ENCODE measurements around the gene ZFYVE26.

ZFYVE26 gene

GRCh38 chr14:67776653-67777322, 39.6 kb downstream of the ZFYVE26 start:
- H3K36me3 ChIP-seq (ENCODE audit: control insufficient read depth, insufficient read depth, low read length): peaks cover 43% of the 10 kb centered on the region
- DNase-seq (ENCODE audit: low read depth, low spot score): no peak
- no peaks in the 10 kb centered on the region for H3K4me1 ChIP-seq (ENCODE audit: control insufficient read depth, insufficient read depth, low read length)
- H3K4me3 ChIP-seq (ENCODE audit: low read length): no peak overlapping the region
- no CpG with 5 or more reads among the region's 4 CpGs for WGBS (ENCODE audit: insufficient coverage, insufficient read length)
- no peaks in the 10 kb centered on the region for H3K27me3 ChIP-seq (ENCODE audit: control insufficient read depth, insufficient read depth, low read length)
- no peaks in the 10 kb centered on the region for H3K9me3 ChIP-seq (ENCODE audit: control insufficient read depth, insufficient read depth, low read length)
- H3K27ac ChIP-seq (ENCODE audit: low read length): no peak overlapping the region

DNA sequence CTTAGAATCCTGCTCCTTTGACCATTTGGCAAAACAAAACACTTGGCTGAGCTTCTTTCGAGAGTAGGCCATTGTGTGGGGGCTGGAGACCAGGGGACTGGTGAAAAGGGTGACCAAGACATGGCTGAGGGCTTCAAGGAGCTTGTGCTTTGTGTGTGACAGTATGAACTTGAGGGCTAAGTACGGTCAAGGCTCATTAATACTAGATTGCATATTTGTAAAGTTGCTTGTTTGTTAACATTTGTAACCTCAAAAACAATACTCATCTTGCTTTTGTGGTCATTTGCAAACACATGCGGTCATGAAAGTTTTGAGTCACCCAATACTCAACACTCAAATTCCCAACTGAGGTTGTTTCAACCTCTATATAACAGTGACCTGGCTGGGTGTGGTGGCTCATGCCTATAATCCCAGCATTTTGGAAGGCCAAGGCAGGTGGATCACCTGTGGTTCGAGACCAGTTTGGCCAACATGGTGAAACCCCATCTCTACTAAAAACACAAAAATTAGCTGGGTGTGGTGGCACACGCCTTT, 42.5 kb downstream of the ZFYVE26 start:
- WGBS (ENCODE audit: insufficient coverage, insufficient read length): no CpG with 5 or more reads among the region's 5 CpGs
- Histone ChIP-seq H3K4me1 (ENCODE audit: control insufficient read depth, insufficient read depth, low read length) (no peaks in the 10 kb centered on the region), H3K27ac (ENCODE audit: low read length) (no peak overlapping the region), H3K4me3 (ENCODE audit: low read length) (no peak overlapping the region), H3K36me3 (ENCODE audit: control insufficient read depth, insufficient read depth, low read length) (peaks cover 40% of the 10 kb centered on the region), H3K27me3 (ENCODE audit: control insufficient read depth, insufficient read depth, low read length) (no peaks in the 10 kb centered on the region), H3K9me3 (ENCODE audit: control insufficient read depth, insufficient read depth, low read length) (no peaks in the 10 kb centered on the region)
- no peak for DNase-seq (ENCODE audit: low read depth, low spot score)

GRCh38 chr14:67768219-67768618, 48.2 kb downstream of the ZFYVE26 start:
- peaks cover 12% of the 10 kb centered on the region; the same call in 1 of the 2 replicates for H3K36me3 ChIP-seq (ENCODE audit: control insufficient read depth, insufficient read depth, low read length)
- WGBS (ENCODE audit: insufficient coverage, insufficient read length): no CpG with 5 or more reads among the region's 2 CpGs
- no peaks in the 10 kb centered on the region for H3K9me3 ChIP-seq (ENCODE audit: control insufficient read depth, insufficient read depth, low read length)
- no peak overlapping the region for H3K4me3 ChIP-seq (ENCODE audit: low read length)
- DNase-seq (ENCODE audit: low read depth, low spot score): no peak
- no peaks in the 10 kb centered on the region for H3K27me3 ChIP-seq (ENCODE audit: control insufficient read depth, insufficient read depth, low read length)
- H3K27ac ChIP-seq (ENCODE audit: low read length): no peak overlapping the region
- no peaks in the 10 kb centered on the region for H3K4me1 ChIP-seq (ENCODE audit: control insufficient read depth, insufficient read depth, low read length)

GRCh38 chr14:67766035-67766680, 50.2 kb downstream of the ZFYVE26 start:
- DNase-seq (ENCODE audit: low read depth, low spot score): no peak
- H3K36me3 ChIP-seq (ENCODE audit: control insufficient read depth, insufficient read depth, low read length): peaks cover 12% of the 10 kb centered on the region; the same call in 1 of the 2 replicates
- no CpG with 5 or more reads among the region's 10 CpGs for WGBS (ENCODE audit: insufficient coverage, insufficient read length)

GRCh38 chr14:67765192-67765834, 51.1 kb downstream of the ZFYVE26 start:
- no CpG with 5 or more reads among the region's 5 CpGs for WGBS (ENCODE audit: insufficient coverage, insufficient read length)
- Histone ChIP-seq H3K27ac (ENCODE audit: low read length) (no peak overlapping the region), H3K4me3 (ENCODE audit: low read length) (no peak overlapping the region), H3K9me3 (ENCODE audit: control insufficient read depth, insufficient read depth, low read length) (no peaks in the 10 kb centered on the region), H3K27me3 (ENCODE audit: control insufficient read depth, insufficient read depth, low read length) (no peaks in the 10 kb centered on the region), H3K4me1 (ENCODE audit: control insufficient read depth, insufficient read depth, low read length) (no peaks in the 10 kb centered on the region), H3K36me3 (ENCODE audit: control insufficient read depth, insufficient read depth, low read length) (peaks cover 17% of the 10 kb centered on the region; the same call in 1 of the 2 replicates)
- DNase-seq (ENCODE audit: low read depth, low spot score): no peak

More at GRCh38 chr14:67766035-67766680, 50.2 kb downstream of the ZFYVE26 start:
- no peak overlapping the region for H3K27ac ChIP-seq (ENCODE audit: low read length)
- no peaks in the 10 kb centered on the region for H3K27me3 ChIP-seq (ENCODE audit: control insufficient read depth, insufficient read depth, low read length)
- H3K9me3 ChIP-seq (ENCODE audit: control insufficient read depth, insufficient read depth, low read length): no peaks in the 10 kb centered on the region
- no peaks in the 10 kb centered on the region for H3K4me1 ChIP-seq (ENCODE audit: control insufficient read depth, insufficient read depth, low read length)
- H3K4me3 ChIP-seq (ENCODE audit: low read length): no peak overlapping the region

DNA sequence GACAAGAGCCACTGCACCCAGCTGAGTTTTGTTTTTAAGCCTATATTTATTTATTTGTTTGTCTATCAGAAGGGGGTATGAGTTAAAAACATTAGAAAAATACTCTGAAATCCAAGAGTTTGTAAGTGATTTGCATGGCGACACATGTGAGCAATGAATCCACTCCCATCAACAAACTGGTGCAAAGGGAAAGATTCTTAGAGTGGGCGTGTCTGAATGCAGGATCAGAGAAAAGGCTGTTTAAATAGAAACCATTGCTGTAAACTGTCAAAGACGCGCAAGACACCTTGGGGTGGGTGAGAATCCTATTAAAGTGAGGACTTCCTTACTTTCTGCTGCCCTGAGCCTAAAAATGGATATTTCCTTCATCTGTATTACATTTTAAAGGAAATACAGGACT, 51.9 kb downstream of the ZFYVE26 start:
- Histone ChIP-seq H3K36me3 (ENCODE audit: control insufficient read depth, insufficient read depth, low read length) (peaks cover 16% of the 10 kb centered on the region; the same call in 1 of the 2 replicates), H3K9me3 (ENCODE audit: control insufficient read depth, insufficient read depth, low read length) (no peaks in the 10 kb centered on the region), H3K4me1 (ENCODE audit: control insufficient read depth, insufficient read depth, low read length) (no peaks in the 10 kb centered on the region), H3K27me3 (ENCODE audit: control insufficient read depth, insufficient read depth, low read length) (no peaks in the 10 kb centered on the region), H3K27ac (ENCODE audit: low read length) (no peak overlapping the region), H3K4me3 (ENCODE audit: low read length) (no peak overlapping the region)
- no CpG with 5 or more reads among the region's 4 CpGs for WGBS (ENCODE audit: insufficient coverage, insufficient read length)
- no peak for DNase-seq (ENCODE audit: low read depth, low spot score)

GRCh38 chr14:67763158-67763822, 53.1 kb downstream of the ZFYVE26 start:
- Histone ChIP-seq H3K27ac (ENCODE audit: low read length) (no peak overlapping the region), H3K9me3 (ENCODE audit: control insufficient read depth, insufficient read depth, low read length) (no peaks in the 10 kb centered on the region), H3K36me3 (ENCODE audit: control insufficient read depth, insufficient read depth, low read length) (peaks cover 14% of the 10 kb centered on the region; the same call in 1 of the 2 replicates), H3K4me1 (ENCODE audit: control insufficient read depth, insufficient read depth, low read length) (no peaks in the 10 kb centered on the region), H3K4me3 (ENCODE audit: low read length) (no peak overlapping the region), H3K27me3 (ENCODE audit: control insufficient read depth, insufficient read depth, low read length) (no peaks in the 10 kb centered on the region)
- DNase-seq (ENCODE audit: low read depth, low spot score): no peak
- WGBS (ENCODE audit: insufficient coverage, insufficient read length): no CpG with 5 or more reads among the region's 4 CpGs

GRCh38 chr14:67762051-67762450, 54.3 kb downstream of the ZFYVE26 start:
- DNase-seq (ENCODE audit: low read depth, low spot score): no peak
- Histone ChIP-seq H3K36me3 (ENCODE audit: control insufficient read depth, insufficient read depth, low read length) (peaks cover 14% of the 10 kb centered on the region; the same call in 1 of the 2 replicates), H3K27me3 (ENCODE audit: control insufficient read depth, insufficient read depth, low read length) (no peaks in the 10 kb centered on the region), H3K9me3 (ENCODE audit: control insufficient read depth, insufficient read depth, low read length) (no peaks in the 10 kb centered on the region), H3K27ac (ENCODE audit: low read length) (no peak overlapping the region), H3K4me1 (ENCODE audit: control insufficient read depth, insufficient read depth, low read length) (no peaks in the 10 kb centered on the region), H3K4me3 (ENCODE audit: low read length) (no peak overlapping the region)
- WGBS (ENCODE audit: insufficient coverage, insufficient read length): no CpG with 5 or more reads among the region's 5 CpGs

DNA sequence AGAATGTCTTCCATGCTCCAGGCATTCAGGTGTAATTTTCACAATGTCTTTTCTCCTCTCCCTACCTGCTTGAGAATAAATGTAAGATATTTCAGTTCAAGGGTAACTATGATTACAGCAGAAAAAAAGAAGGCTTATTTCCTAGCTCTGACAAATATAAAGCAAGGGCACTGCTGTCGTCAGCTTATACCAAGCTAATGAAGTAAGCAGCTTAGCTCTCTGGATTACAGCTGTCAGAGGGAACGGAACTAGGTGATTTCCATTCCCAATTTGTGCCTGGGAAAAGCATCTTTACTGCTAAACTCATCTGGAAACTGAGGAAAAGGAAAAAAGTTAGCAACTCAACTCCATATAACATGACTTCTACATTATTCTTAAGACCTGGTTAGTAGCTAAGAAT, 56.5 kb downstream of the ZFYVE26 start:
- H3K4me3 ChIP-seq (ENCODE audit: low read length): no peak overlapping the region
- no peaks in the 10 kb centered on the region for H3K9me3 ChIP-seq (ENCODE audit: control insufficient read depth, insufficient read depth, low read length)
- H3K4me1 ChIP-seq (ENCODE audit: control insufficient read depth, insufficient read depth, low read length): no peaks in the 10 kb centered on the region
- H3K36me3 ChIP-seq (ENCODE audit: control insufficient read depth, insufficient read depth, low read length): peaks cover 12% of the 10 kb centered on the region; the same call in 1 of the 2 replicates
- no peak overlapping the region for H3K27ac ChIP-seq (ENCODE audit: low read length)
- WGBS (ENCODE audit: insufficient coverage, insufficient read length): no CpG with 5 or more reads among the region's 2 CpGs
- no peak for DNase-seq (ENCODE audit: low read depth, low spot score)
- H3K27me3 ChIP-seq (ENCODE audit: control insufficient read depth, insufficient read depth, low read length): no peaks in the 10 kb centered on the region

- DNase-seq (ENCODE audit: low read depth, low spot score): no peak
- no peaks in the 10 kb centered on the region for H3K27me3 ChIP-seq (ENCODE audit: control insufficient read depth, insufficient read depth, low read length)
- H3K4me1 ChIP-seq (ENCODE audit: control insufficient read depth, insufficient read depth, low read length): no peaks in the 10 kb centered on the region
- WGBS (ENCODE audit: insufficient coverage, insufficient read length): no CpG with 5 or more reads among the region's 3 CpGs
- peaks cover 18% of the 10 kb centered on the region; the same call in 1 of the 2 replicates for H3K36me3 ChIP-seq (ENCODE audit: control insufficient read depth, insufficient read depth, low read length)
- H3K27ac ChIP-seq (ENCODE audit: low read length): no peak overlapping the region
- H3K9me3 ChIP-seq (ENCODE audit: control insufficient read depth, insufficient read depth, low read length): no peaks in the 10 kb centered on the region
- no peak overlapping the region for H3K4me3 ChIP-seq (ENCODE audit: low read length)
These were observed 59.2 kb downstream of the ZFYVE26 start for GRCh38 chr14:67757175-67757574.
